WTC11 (cell line): ENCODE measurements around the gene RAB3D. TPM values are rescaled to one million over a fixed set of nuclear protein-coding genes. Genes with fewer than 3 reads are reported as not detected.

Experiments
- ATAC-seq: fragments of 200-7000 bp; cut with Tn5 transposase; 2 replicates; pipeline ENCODE4 v1.10.0; 2021; ENCODE audit warnings: mild to moderate bottlenecking, moderate library complexity
- CTCF ChIA-PET: fragments of 300-600 bp; sonication (Branson Sonifier 250); formaldehyde crosslinking; loops from one replicate; lab custom pipeline; 2021; ENCODE audit warnings: antibody characterized with exemption; lab: Charles Lee
- POLR2A ChIA-PET: fragments of 350-600 bp; sonication (Branson Sonifier 250); formaldehyde crosslinking; loops from one replicate; lab custom pipeline; 2021; ENCODE audit warnings: antibody characterized with exemption; lab: Charles Lee
- DNase-seq: peaks from one replicate; pipeline ENCODE4 v3.0.0; 2021; ENCODE audit warnings: low spot score
- H3K27ac Mint-ChIP-seq: 2 replicates; pipeline ENCODE4 v1.8.0; 2021; ENCODE audit warnings: mixed read lengths
- H3K27me3 Mint-ChIP-seq: 2 replicates; pipeline ENCODE4 v1.8.0; 2021; ENCODE audit warnings: low read depth, mild to moderate bottlenecking, moderate library complexity, mixed read lengths
- H3K36me3 Mint-ChIP-seq: 2 replicates; pipeline ENCODE4 v1.8.0; 2021; ENCODE audit warnings: mixed read lengths
- H3K4me1 Mint-ChIP-seq: 2 replicates; pipeline ENCODE4 v1.8.0; 2022; ENCODE audit warnings: mixed read lengths
- H3K4me3 Mint-ChIP-seq: 2 replicates; pipeline ENCODE4 v1.8.0; 2021; ENCODE audit warnings: mild to moderate bottlenecking, moderate library complexity, mixed read lengths
- H3K9me3 Mint-ChIP-seq: 2 replicates; pipeline ENCODE4 v1.8.0; 2021; ENCODE audit warnings: mixed read lengths
- ARID4B ChIP-seq: sonication (generic); formaldehyde crosslinking; IDR thresholded peaks from 2 replicates; pipeline ENCODE4 v1.8.0; 2023; ENCODE audit warnings: missing genetic modification reagents, mild to moderate bottlenecking, borderline replicate concordance
- CREB1 ChIP-seq: sonication (generic); formaldehyde crosslinking; IDR thresholded peaks from 2 replicates; pipeline ENCODE4 v1.8.0; 2023; ENCODE audit warnings: mild to moderate bottlenecking, missing genetic modification reagents
- E2F5 ChIP-seq: sonication (generic); formaldehyde crosslinking; IDR thresholded peaks from 2 replicates; pipeline ENCODE4 v1.8.1; 2022; ENCODE audit warnings: mild to moderate bottlenecking, moderate library complexity, missing genetic modification reagents
- GRHL2 ChIP-seq: fragments of 250-450 bp; sonication (Bioruptor Pico); IDR thresholded peaks from 2 replicates; pipeline ENCODE4 v1.8.0; 2022; ENCODE audit warnings: mild to moderate bottlenecking, moderate library complexity; ENCODE audit not compliant: insufficient replicate concordance, severe bottlenecking
- JAZF1 ChIP-seq: fragments of 250-450 bp; sonication (Bioruptor Pico); IDR thresholded peaks from 2 replicates; pipeline ENCODE4 v1.9.0; 2021; ENCODE audit warnings: moderate library complexity, mild to moderate bottlenecking, inconsistent platforms
- KAT7 ChIP-seq: sonication (generic); formaldehyde crosslinking; IDR thresholded peaks from 2 replicates; pipeline ENCODE4 v1.8.1; 2023; ENCODE audit warnings: missing genetic modification reagents, mild to moderate bottlenecking, borderline replicate concordance
- NFATC4 ChIP-seq: fragments of 250-450 bp; sonication (Bioruptor Pico); IDR thresholded peaks from 2 replicates; pipeline ENCODE4 v1.9.0; 2021; ENCODE audit warnings: mild to moderate bottlenecking
- PRDM15 ChIP-seq: sonication (generic); formaldehyde crosslinking; IDR thresholded peaks from 2 replicates; pipeline ENCODE4 v1.8.0; 2022; ENCODE audit warnings: missing genetic modification reagents
- PRRX2 ChIP-seq: fragments of 250-450 bp; sonication (Bioruptor Pico); IDR thresholded peaks from 2 replicates; pipeline ENCODE4 v1.8.0; 2021; ENCODE audit warnings: mild to moderate bottlenecking
- RELA ChIP-seq: sonication (generic); formaldehyde crosslinking; IDR thresholded peaks from 2 replicates; pipeline ENCODE4 v1.8.1; 2022; ENCODE audit warnings: missing genetic modification reagents, mild to moderate bottlenecking, borderline replicate concordance
- TEAD1 ChIP-seq: sonication (generic); formaldehyde crosslinking; IDR thresholded peaks from 2 replicates; pipeline ENCODE4 v1.8.0; 2022; ENCODE audit warnings: mild to moderate bottlenecking, missing genetic modification reagents
- TEAD4 ChIP-seq: sonication (generic); formaldehyde crosslinking; IDR thresholded peaks from 2 replicates; pipeline ENCODE4 v1.8.0; 2022; ENCODE audit warnings: mild to moderate bottlenecking, missing genetic modification reagents
- ZNF121 ChIP-seq: sonication (generic); formaldehyde crosslinking; IDR thresholded peaks from 2 replicates; pipeline ENCODE4 v1.8.0; 2023; ENCODE audit warnings: missing genetic modification reagents
- ZNF396 ChIP-seq: fragments of 250-450 bp; sonication (Bioruptor Pico); IDR thresholded peaks from 2 replicates; pipeline ENCODE4 v1.8.0; 2021; ENCODE audit warnings: mild to moderate bottlenecking, moderate library complexity, borderline replicate concordance
- ZNF416 ChIP-seq: fragments of 250-450 bp; sonication (Bioruptor Pico); IDR thresholded peaks from 2 replicates; pipeline ENCODE4 v1.9.0; 2021; ENCODE audit warnings: mild to moderate bottlenecking, inconsistent platforms
- total RNA-seq: library from RNA; stranded (reverse); gene quantifications from 3 replicates; pipeline ENCODE4 v1.2.3, GENCODE V29; 2021

Gene RAB3D
- total RNA-seq, 1 experiment from 2014 or later = 18.9 TPM

- TF ChIP-seq PRDM15 (CRISPR knock-in tag) = no peak
- no peak for TF ChIP-seq TEAD1 (CRISPR knock-in tag)
- TF ChIP-seq ZNF396 = no peak
- no peak for TF ChIP-seq ZNF416 (CRISPR knock-in tag)
- no peak for TF ChIP-seq GRHL2 (CRISPR knock-in tag)
- TF ChIP-seq KAT7 (CRISPR knock-in tag) = no peak
- TF ChIP-seq ZNF121 (CRISPR knock-in tag) = no peak
- TF ChIP-seq TEAD4 (CRISPR knock-in tag) = no peak
- no peak for TF ChIP-seq CREB1 (CRISPR knock-in tag)
- no peak for TF ChIP-seq PRRX2 (CRISPR knock-in tag)
- no peak for TF ChIP-seq JAZF1
- TF ChIP-seq ARID4B (CRISPR knock-in tag) = no peak
- no peak for TF ChIP-seq E2F5
- TF ChIP-seq NFATC4 (CRISPR knock-in tag) = no peak
Observed at GRCh38 chr19:11284515-11284914, 54.9 kb downstream of the RAB3D start (continued).

GRCh38 chr19:11281356-11282049 lies 58.0 kb downstream of the RAB3D start:
- CTCF ChIA-PET = interaction anchor here (0.6 to 1.0 kb wide), 3 partner anchors 12 to 289 kb away, joined by 3 to 6 read pairs (median 5); no protein-coding TSS in a partner anchor
- Mint-ChIP-seq H3K4me1 (no peaks in the 10 kb centered on the region), H3K9me3 (peaks cover 14% of the 10 kb centered on the region), H3K4me3 (no peak overlapping the region), H3K27me3 (peaks cover 12% of the 10 kb centered on the region), H3K36me3 (peaks cover 9% of the 10 kb centered on the region), H3K27ac (no peak overlapping the region)
- ATAC-seq (no peak), DNase-seq (no peak)
- POLR2A ChIA-PET = interaction anchor here (0.6 kb wide), 1 partner anchor 1613 kb away, joined by 6 read pairs; no protein-coding TSS in a partner anchor
- no peak for TF ChIP-seq RELA (CRISPR knock-in tag)
